Activated CD8-positive, alpha-beta memory T cell treated with anti-CD3 and anti-CD28 coated beads, Interleukin-2, amount 50 U/mL, for 24 hours (primary cell): Measurements from ENCODE around the gene ICE1.
"Not testable (repeated sequence)": the region's sequence is repeated elsewhere in the genome, so short reads cannot be mapped to it uniquely, and the experiment has no call there.

Source experiments
- DNase-seq: peaks from one replicate; pipeline ENCODE4 v3.0.0-alpha.2; 2020; ENCODE audit errors: extremely low read depth

Gene ICE1

GRCh38 chr5:5421961-5422818 lies at the start of gene ICE1:
ICE1 (plus strand) TSS chr5:5422677; CDS start chr5:5422916, 239 bp downstream.
- DNase-seq = peak; percentile 81

- no peak for DNase-seq
Observed at GRCh38 chr5:5372930-5373329, 49.5 kb upstream of the ICE1 start.

- no peak for DNase-seq
Observed at GRCh38 chr5:5373351-5373989, 49.0 kb upstream of the ICE1 start.

GRCh38 chr5:5374009-5374715 lies 48.3 kb upstream of the ICE1 start:
- DNase-seq = no peak

- no peak for DNase-seq
Observed at GRCh38 chr5:5377780-5378179, 44.7 kb upstream of the ICE1 start.

GRCh38 chr5:5378531-5378930 lies 43.9 kb upstream of the ICE1 start:
- DNase-seq = no peak

- no peak for DNase-seq
Observed at GRCh38 chr5:5380298-5380697, 42.2 kb upstream of the ICE1 start.

- DNase-seq = no peak
Observed at GRCh38 chr5:5381310-5381913, 41.1 kb upstream of the ICE1 start.

- no peak for DNase-seq
Observed at GRCh38 chr5:5383461-5383860, 39.0 kb upstream of the ICE1 start.

GRCh38 chr5:5384660-5385330 lies 37.7 kb upstream of the ICE1 start:
- DNase-seq = no peak

- DNase-seq = no peak
Observed at GRCh38 chr5:5385331-5385662, 37.2 kb upstream of the ICE1 start.

- no peak for DNase-seq
Observed at GRCh38 chr5:5386329-5386728, 36.1 kb upstream of the ICE1 start.

GRCh38 chr5:5387192-5387591 lies 35.3 kb upstream of the ICE1 start:
- DNase-seq = no peak

- no peak for DNase-seq
Observed at GRCh38 chr5:5387777-5388176, 34.7 kb upstream of the ICE1 start.

GRCh38 chr5:5390121-5390869 lies 32.2 kb upstream of the ICE1 start:
- not testable (repeated sequence) for DNase-seq

- DNase-seq = not testable (repeated sequence)
Observed at GRCh38 chr5:5392504-5392903, 30.0 kb upstream of the ICE1 start.

GRCh38 chr5:5394384-5394986 lies 28.0 kb upstream of the ICE1 start:
- not testable (repeated sequence) for DNase-seq

GRCh38 chr5:5395093-5395492 lies 27.4 kb upstream of the ICE1 start:
- not testable (repeated sequence) for DNase-seq

GRCh38 chr5:5398071-5398470 lies 24.4 kb upstream of the ICE1 start:
- DNase-seq = no peak

- no peak for DNase-seq
Observed at GRCh38 chr5:5401095-5401494, 21.4 kb upstream of the ICE1 start.

- DNase-seq = no peak
Observed at GRCh38 chr5:5403741-5404140, 18.7 kb upstream of the ICE1 start.
